Keratinocyte (primary cell): ENCODE measurements around the gene DCXR.

Experiments used
- EZH2 ChIP-seq: IDR thresholded peaks from one replicate; pipeline ENCODE4 v1.6.1; 2012; ENCODE audit warnings: inconsistent platforms, mild to moderate bottlenecking, low read length, moderate library complexity
- TF ChIP-seq, protein P1 (sequence below), 3 experiments: IDR thresholded peaks in 1 of 3; conservative IDR thresholded peaks in 1 of 3; optimal IDR thresholded peaks in 1 of 3; 2 replicates in 2 of 3; 3 replicates in 1 of 3; pipeline versions ENCODE3 to v1.5.1; 2011; ENCODE audit warnings: low read length in 3 of 3, mild to moderate bottlenecking in 3 of 3, moderate library complexity in 2 of 3, control low read depth in 1 of 3, inconsistent platforms in 1 of 3; ENCODE audit not compliant: insufficient read depth in 2 of 3; ENCODE audit errors: extremely low read depth in 1 of 3

DNA sequence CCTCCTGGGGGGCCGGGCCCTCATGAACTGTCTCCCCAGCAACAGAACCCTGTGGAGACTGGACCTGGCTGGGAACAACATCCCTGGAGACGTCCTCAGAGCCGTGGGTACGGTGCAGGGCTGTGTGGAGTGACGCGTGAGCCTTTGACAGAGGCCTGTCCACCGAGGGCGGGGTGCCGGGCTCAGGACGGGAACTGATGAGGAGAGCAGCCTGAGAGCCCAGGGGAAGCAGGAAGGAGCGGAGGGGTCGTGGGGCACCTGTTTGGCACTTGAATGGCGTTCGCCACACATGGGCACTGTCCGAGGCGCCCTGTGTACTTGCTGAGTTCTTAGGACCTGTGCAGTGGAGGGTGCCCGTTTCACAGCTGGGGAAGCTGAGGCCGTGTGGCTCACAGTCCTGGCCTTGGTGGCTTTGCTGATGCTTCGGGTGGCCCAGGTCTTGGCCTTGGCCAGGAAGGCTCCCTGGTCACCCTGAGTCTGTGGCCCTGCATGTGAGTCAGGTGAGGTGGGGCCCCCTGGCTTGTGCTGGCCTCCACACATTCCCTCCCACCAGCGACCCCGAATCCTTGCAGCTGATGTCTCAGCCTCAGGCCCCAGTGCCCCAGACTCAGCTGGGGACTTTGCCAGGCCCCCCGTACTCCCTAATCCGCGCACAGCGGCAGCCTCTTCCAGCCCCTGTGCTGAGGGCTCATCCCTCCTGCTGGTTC, 11.9 kb downstream of the DCXR start:
- TF ChIP-seq, protein P1, sequence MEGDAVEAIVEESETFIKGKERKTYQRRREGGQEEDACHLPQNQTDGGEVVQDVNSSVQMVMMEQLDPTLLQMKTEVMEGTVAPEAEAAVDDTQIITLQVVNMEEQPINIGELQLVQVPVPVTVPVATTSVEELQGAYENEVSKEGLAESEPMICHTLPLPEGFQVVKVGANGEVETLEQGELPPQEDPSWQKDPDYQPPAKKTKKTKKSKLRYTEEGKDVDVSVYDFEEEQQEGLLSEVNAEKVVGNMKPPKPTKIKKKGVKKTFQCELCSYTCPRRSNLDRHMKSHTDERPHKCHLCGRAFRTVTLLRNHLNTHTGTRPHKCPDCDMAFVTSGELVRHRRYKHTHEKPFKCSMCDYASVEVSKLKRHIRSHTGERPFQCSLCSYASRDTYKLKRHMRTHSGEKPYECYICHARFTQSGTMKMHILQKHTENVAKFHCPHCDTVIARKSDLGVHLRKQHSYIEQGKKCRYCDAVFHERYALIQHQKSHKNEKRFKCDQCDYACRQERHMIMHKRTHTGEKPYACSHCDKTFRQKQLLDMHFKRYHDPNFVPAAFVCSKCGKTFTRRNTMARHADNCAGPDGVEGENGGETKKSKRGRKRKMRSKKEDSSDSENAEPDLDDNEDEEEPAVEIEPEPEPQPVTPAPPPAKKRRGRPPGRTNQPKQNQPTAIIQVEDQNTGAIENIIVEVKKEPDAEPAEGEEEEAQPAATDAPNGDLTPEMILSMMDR (optimal IDR thresholded peaks at IDR 0.05 in 1 of 3, IDR thresholded peaks at IDR 0.05 in 1 of 3, conservative IDR thresholded peaks at IDR 0.05 in 1 of 3; ENCODE audit: extremely low read depth in 1 of 3, insufficient read depth in 2 of 3, low read length in 3 of 3): no peak
- TF ChIP-seq EZH2: no peak
